HEK293T (cell line): ENCODE measurements around the gene ARHGAP6.

ENCODE experiments used
- ARNT ChIP-seq: fragments of 450-650 bp; IDR thresholded peaks from 2 replicates; pipeline ENCODE4 v1.6.1; 2017; ENCODE audit warnings: mild to moderate bottlenecking
- BHLHE40 ChIP-seq: fragments of 450-650 bp; IDR thresholded peaks from 2 replicates; pipeline ENCODE4 v1.6.1; 2016; ENCODE audit warnings: mild to moderate bottlenecking, moderate library complexity, borderline replicate concordance
- CTBP1 ChIP-seq: fragments of 450-650 bp; IDR thresholded peaks from 2 replicates; pipeline ENCODE4 v1.6.1; 2016; ENCODE audit warnings: borderline replicate concordance
- ELF4 ChIP-seq: fragments of 450-650 bp; IDR thresholded peaks from 2 replicates; pipeline ENCODE4 v1.6.1; 2017; ENCODE audit warnings: antibody characterized with exemption
- FOXA1 ChIP-seq: fragments of 450-650 bp; IDR thresholded peaks from 2 replicates; pipeline ENCODE4 v1.6.1; 2016; ENCODE audit warnings: mild to moderate bottlenecking
- FOXK2 ChIP-seq: fragments of 450-650 bp; IDR thresholded peaks from 2 replicates; pipeline ENCODE4 v1.6.1; 2016; ENCODE audit warnings: mild to moderate bottlenecking
- FOXM1 ChIP-seq: fragments of 450-650 bp; IDR thresholded peaks from 2 replicates; pipeline ENCODE4 v1.6.1; 2017; ENCODE audit warnings: mild to moderate bottlenecking, borderline replicate concordance
- HDGF ChIP-seq: fragments of 450-650 bp; IDR thresholded peaks from 2 replicates; pipeline ENCODE4 v1.6.1; 2017; ENCODE audit warnings: antibody characterized with exemption, borderline replicate concordance
- LEF1 ChIP-seq: fragments of 450-650 bp; IDR thresholded peaks from 2 replicates; pipeline ENCODE4 v1.6.1; 2017; ENCODE audit warnings: mild to moderate bottlenecking, borderline replicate concordance
- NFRKB ChIP-seq: fragments of 450-650 bp; IDR thresholded peaks from 2 replicates; pipeline ENCODE4 v1.6.1; 2016; ENCODE audit warnings: mild to moderate bottlenecking, moderate library complexity
- SP1 ChIP-seq: fragments of 450-650 bp; IDR thresholded peaks from 2 replicates; pipeline ENCODE4 v1.6.1; 2017
- SUZ12 ChIP-seq: fragments of 450-650 bp; IDR thresholded peaks from 2 replicates; pipeline ENCODE4 v1.6.1; 2016; ENCODE audit warnings: mild to moderate bottlenecking
- TARDBP ChIP-seq: fragments of 450-650 bp; IDR thresholded peaks from 2 replicates; pipeline ENCODE4 v1.6.1; 2016
- ZNF384 ChIP-seq: fragments of 450-650 bp; IDR thresholded peaks from 2 replicates; pipeline ENCODE4 v1.6.1; 2016

GRCh38 chrX:11408109-11408405 lies 257.7 kb downstream of the ARHGAP6 start:
- TF ChIP-seq FOXM1 (no peak), FOXK2 (no peak), FOXA1 (no peak), HDGF (no peak), ZNF384 (no peak), ARNT (no peak), SUZ12 (no peak), SP1 (no peak), NFRKB (no peak), TARDBP (no peak), BHLHE40 (no peak), LEF1 (no peak), CTBP1 (no peak), ELF4 (no peak)
